ENCODE data around the gene PRAC2.

GRCh38 chr17:48679385-48680096, 43.4 kb upstream of the PRAC2 start:
- TF ChIP-seq CTCF (conservative IDR thresholded peaks at IDR 0.05 in 1 of 2, IDR thresholded peaks at IDR 0.05 in 1 of 2; ENCODE audit: extremely low read depth in 1 of 2, insufficient read depth in 1 of 2, low read depth in 1 of 2, low read length in 2 of 2) (no peak), EZH2 (IDR thresholded peaks at IDR 0.05; ENCODE audit: borderline replicate concordance, low read length) (no peak)
